Right lobe of liver (tissue), 6 donors: ENCODE measurements around the gene ARHGAP22. TPM values are rescaled to one million over a fixed set of nuclear protein-coding genes. Genes with fewer than 3 reads are reported as not detected.

Experiments used
- ATAC-seq, 4 donors: fragments of 200-7000 bp; cut with Tn5 transposase; one replicate each; pipeline ENCODE4 v1.9.1; 2020; ENCODE audit warnings: mild to moderate bottlenecking in 4 of 4, moderate library complexity in 4 of 4
- DNase-seq, 3 donors: peaks; one replicate each; pipeline ENCODE4 v3.0.0-alpha.2; 2020
- H3K27ac ChIP-seq, 3 donors: fragments of 200-600 bp; one replicate each; pipeline ENCODE4 v1.8.0; 2022
- H3K27me3 ChIP-seq, 2 donors: fragments of 200-600 bp; one replicate each; pipeline ENCODE4 v1.8.0; 2022
- H3K36me3 ChIP-seq, 4 donors: fragments of 200-600 bp; sonication (generic) in 1 of 4; one replicate each; pipeline versions ENCODE4 v1.5.1 to v1.8.0; 2017 to 2022; ENCODE audit warnings: control low read depth in 1 of 4
- H3K4me1 ChIP-seq, 4 donors: fragments of 200-600 bp; sonication (generic) in 1 of 4; one replicate each; pipeline versions ENCODE4 v1.5.1 to v1.8.0; 2017 to 2022; ENCODE audit warnings: control low read depth in 1 of 4
- H3K4me3 ChIP-seq, 3 donors: fragments of 200-600 bp; one replicate each; pipeline ENCODE4 v1.8.0; 2022
- H3K9me3 ChIP-seq, 4 donors: fragments of 200-600 bp; sonication (generic) in 1 of 4; one replicate each; pipeline versions ENCODE4 v1.5.1 to v1.8.0; 2017 to 2022; ENCODE audit warnings: control low read depth in 1 of 4
- POLR2A ChIP-seq: fragments of 450-650 bp; IDR thresholded peaks from one replicate; pipeline ENCODE4 v1.6.1; 2017; ENCODE audit warnings: antibody characterized with exemption, mild to moderate bottlenecking
- WGBS: methylation state at CpG from one replicate; pipeline ENCODE4 v1.1.6; 2018; ENCODE audit warnings: low coverage, low lambda C conversion rate; ENCODE audit not compliant: insufficient coverage; ENCODE audit errors: missing lambda C conversion rate; 5-methylcytosine and 5-hydroxymethylcytosine counted together
- intact Hi-C, 2 donors: fragments of 100-400 bp; cut with DNase I; formaldehyde crosslinking; loops; one replicate each; pipeline versions ENCODE4 v1.11.2 to v1.14.1; 2022
- total RNA-seq, 6 experiments: library from RNA; depleted of rRNA in 2 of 6; stranded (reverse); fragments of >200 nt in 2 of 6; fragmentation: NEBNext Ultra II Directional in 3 of 6; extraction: Animal tissue kit (Norgen Biotek cat#: 25700) in 3 of 6; gene quantifications; one replicate each; pipeline versions ENCODE4 v1.1.0 to v1.2.4, GENCODE V29; 2016 to 2023
- TF ChIP-seq, protein P1 (sequence below), 4 donors: fragments of 200-600 bp in 3 of 4; fragments of 450-650 bp in 1 of 4; IDR thresholded peaks; one replicate each; pipeline versions ENCODE4 v1.5.1 to v1.8.0; 2016 to 2022; ENCODE audit warnings: antibody characterized with exemption in 4 of 4, mild to moderate bottlenecking in 2 of 4
- donor health status: DM: no; HTN: yes; CAD: no.
- donor health status: DM: no; HTN: no; CAD: no.
- donor health status: DM: no; HTN: no; CAD: no.
- donor health status: DM: no; HTN: yes; CAD: no.
- donor health status: DM: no; HTN: yes; CAD: no.

Gene ARHGAP22
- total RNA-seq, 6 experiments from 2014 or later: 0.22 to 3.6 (median 0.64) TPM

DNA sequence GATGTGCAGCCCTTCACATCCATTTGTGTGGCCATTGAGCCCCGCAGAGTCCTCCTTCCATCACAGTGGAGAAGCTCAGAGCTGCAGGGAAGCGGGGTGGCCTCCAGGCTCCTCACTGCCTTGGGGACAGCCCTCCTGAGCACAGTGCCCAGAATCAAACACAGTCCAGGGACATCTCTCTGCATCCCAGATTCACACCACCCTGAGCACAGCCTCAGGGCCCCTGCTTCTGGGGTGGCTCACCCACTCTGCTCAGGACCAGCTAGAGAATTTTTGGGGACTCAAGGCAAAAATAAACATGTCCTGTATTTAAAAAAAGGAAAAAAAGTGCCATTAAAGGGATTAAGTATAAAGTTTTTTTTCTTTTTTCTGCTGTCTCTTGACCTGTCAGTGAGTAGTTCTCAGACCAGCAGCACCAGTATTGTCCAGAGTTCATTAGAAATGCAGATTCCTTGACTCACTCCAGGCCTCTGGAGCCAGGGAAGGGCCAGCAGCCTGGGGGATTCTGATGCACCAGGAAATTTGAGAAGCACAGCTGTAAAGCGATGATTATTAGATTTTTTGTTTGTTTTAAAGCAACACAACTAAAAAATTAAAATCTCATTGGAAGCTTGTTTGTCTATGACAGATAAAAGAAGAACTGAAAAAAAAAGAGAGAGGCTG, 61.6 kb downstream of the ARHGAP22 start:
- no peak overlapping the region for H3K27ac ChIP-seq
- no peaks in the 10 kb centered on the region for H3K36me3 ChIP-seq
- no peak overlapping the region for H3K4me3 ChIP-seq
- intact Hi-C loops: no loop called here
- DNase-seq (no peak), ATAC-seq (peak in 1 of 4 donors; percentile 8)
- 67% methylated on average over 1 of the region's 3 CpGs for WGBS
- no peaks in the 10 kb centered on the region for H3K4me1 ChIP-seq
- TF ChIP-seq, protein P1, sequence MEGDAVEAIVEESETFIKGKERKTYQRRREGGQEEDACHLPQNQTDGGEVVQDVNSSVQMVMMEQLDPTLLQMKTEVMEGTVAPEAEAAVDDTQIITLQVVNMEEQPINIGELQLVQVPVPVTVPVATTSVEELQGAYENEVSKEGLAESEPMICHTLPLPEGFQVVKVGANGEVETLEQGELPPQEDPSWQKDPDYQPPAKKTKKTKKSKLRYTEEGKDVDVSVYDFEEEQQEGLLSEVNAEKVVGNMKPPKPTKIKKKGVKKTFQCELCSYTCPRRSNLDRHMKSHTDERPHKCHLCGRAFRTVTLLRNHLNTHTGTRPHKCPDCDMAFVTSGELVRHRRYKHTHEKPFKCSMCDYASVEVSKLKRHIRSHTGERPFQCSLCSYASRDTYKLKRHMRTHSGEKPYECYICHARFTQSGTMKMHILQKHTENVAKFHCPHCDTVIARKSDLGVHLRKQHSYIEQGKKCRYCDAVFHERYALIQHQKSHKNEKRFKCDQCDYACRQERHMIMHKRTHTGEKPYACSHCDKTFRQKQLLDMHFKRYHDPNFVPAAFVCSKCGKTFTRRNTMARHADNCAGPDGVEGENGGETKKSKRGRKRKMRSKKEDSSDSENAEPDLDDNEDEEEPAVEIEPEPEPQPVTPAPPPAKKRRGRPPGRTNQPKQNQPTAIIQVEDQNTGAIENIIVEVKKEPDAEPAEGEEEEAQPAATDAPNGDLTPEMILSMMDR (IDR thresholded peaks at IDR 0.05): no peak
- no peak for TF ChIP-seq POLR2A
- no peaks in the 10 kb centered on the region for H3K27me3 ChIP-seq
- no peaks in the 10 kb centered on the region for H3K9me3 ChIP-seq

DNA sequence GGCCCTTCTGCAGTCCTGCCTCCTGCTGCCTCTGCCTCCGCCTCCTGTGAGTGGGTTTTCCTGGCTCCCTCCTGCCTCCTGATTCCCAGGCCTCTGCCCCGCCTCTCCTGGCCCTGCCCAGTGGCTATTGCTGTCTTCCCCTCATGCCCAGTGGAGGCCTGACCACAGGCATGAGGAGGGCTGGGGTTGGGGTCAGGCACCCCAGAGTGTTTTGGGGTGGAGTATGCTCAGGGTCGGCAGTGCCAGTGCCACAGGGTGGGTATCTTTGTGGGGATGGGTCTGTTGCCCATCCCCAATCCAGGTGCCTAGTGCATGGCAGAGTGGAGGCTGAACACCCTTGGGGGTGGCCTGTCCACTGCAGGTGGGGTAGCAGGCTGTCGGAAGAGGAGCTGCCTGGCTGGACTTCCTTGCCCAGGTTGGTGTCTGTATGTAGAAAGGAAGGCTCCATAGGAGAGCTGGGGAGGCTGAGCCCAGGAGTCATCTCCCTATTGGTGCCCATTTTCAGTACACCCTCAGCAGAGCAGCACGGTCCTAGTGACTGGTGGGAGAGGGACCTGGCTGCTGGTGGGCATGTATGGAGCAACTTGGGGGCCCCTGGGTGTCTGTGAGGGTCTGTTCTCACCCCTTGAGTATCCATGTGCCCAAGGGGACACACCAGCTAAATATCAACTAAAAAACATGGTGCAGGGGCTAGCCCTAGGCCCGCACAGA, 62.2 kb downstream of the ARHGAP22 start:
- Histone ChIP-seq H3K27me3 (no peaks in the 10 kb centered on the region), H3K36me3 (no peaks in the 10 kb centered on the region), H3K4me1 (no peaks in the 10 kb centered on the region), H3K27ac (no peak overlapping the region), H3K9me3 (no peaks in the 10 kb centered on the region), H3K4me3 (no peak overlapping the region)
- DNase-seq (no peak), ATAC-seq (no peak)
- intact Hi-C loops: no loop called here
- TF ChIP-seq POLR2A: no peak
- TF ChIP-seq, protein P1 (IDR thresholded peaks at IDR 0.05): no peak
- WGBS: 100% methylated on average over 1 of the region's 6 CpGs

GRCh38 chr10:48541144-48541795, 63.6 kb downstream of the ARHGAP22 start:
- WGBS: 76% methylated on average over 5 of the region's 7 CpGs
- Histone ChIP-seq H3K27me3 (no peaks in the 10 kb centered on the region), H3K9me3 (no peaks in the 10 kb centered on the region), H3K4me1 (no peaks in the 10 kb centered on the region), H3K4me3 (no peak overlapping the region), H3K36me3 (no peaks in the 10 kb centered on the region), H3K27ac (no peak overlapping the region)
- peak in 1 of 4 donors; percentile 7 for ATAC-seq
- no peak for DNase-seq
- intact Hi-C loops: no loop called here
- TF ChIP-seq, protein P1 (IDR thresholded peaks at IDR 0.05): no peak
- no peak for TF ChIP-seq POLR2A

GRCh38 chr10:48538611-48539010, 66.3 kb downstream of the ARHGAP22 start:
- intact Hi-C loops: no loop called here
- Histone ChIP-seq H3K9me3 (no peaks in the 10 kb centered on the region), H3K4me1 (no peaks in the 10 kb centered on the region), H3K27me3 (no peaks in the 10 kb centered on the region), H3K36me3 (no peaks in the 10 kb centered on the region), H3K4me3 (no peak overlapping the region), H3K27ac (no peak overlapping the region)
- WGBS: 49% methylated on average over 2 of the region's 2 CpGs
- no peak for TF ChIP-seq POLR2A
- TF ChIP-seq, protein P1 (IDR thresholded peaks at IDR 0.05): no peak
- ATAC-seq (no peak), DNase-seq (no peak)
